Tibial nerve (tissue), 4 donors: ENCODE measurements around the gene MOSPD3. TPM values are rescaled to one million over a fixed set of nuclear protein-coding genes. Genes with fewer than 3 reads are reported as not detected.

Experiments
- DNase-seq, 2 donors: peaks; one replicate each; pipeline ENCODE4 v3.0.0-alpha.2; 2019; ENCODE audit warnings: low spot score in 2 of 2
- H3K27ac ChIP-seq, 4 donors: fragments of 200-600 bp; sonication (generic) in 3 of 4; one replicate each; pipeline ENCODE4 v1.5.1; 2017 to 2019; ENCODE audit warnings: mild to moderate bottlenecking in 1 of 4
- H3K27me3 ChIP-seq, 2 donors: fragments of 200-600 bp; sonication (generic) in 1 of 2; one replicate each; pipeline versions ENCODE4 v1.5.1 to v1.6.0; 2017 to 2019
- H3K36me3 ChIP-seq, 3 donors: fragments of 200-600 bp; sonication (generic); one replicate each; pipeline ENCODE4 v1.5.1; 2018 to 2019
- H3K4me1 ChIP-seq, 4 donors: fragments of 200-600 bp; sonication (generic) in 3 of 4; one replicate each; pipeline ENCODE4 v1.5.1; 2017 to 2019
- H3K4me3 ChIP-seq, 4 donors: fragments of 200-600 bp; sonication (generic) in 3 of 4; one replicate each; pipeline ENCODE4 v1.5.1; 2017 to 2019; ENCODE audit warnings: mild to moderate bottlenecking in 1 of 4, moderate library complexity in 1 of 4
- H3K9me3 ChIP-seq, 4 donors: fragments of 200-600 bp; sonication (generic) in 3 of 4; one replicate each; pipeline ENCODE4 v1.5.1; 2017 to 2019
- CTCF ChIP-seq, 5 experiments: fragments of 200-600 bp in 3 of 5; fragments of 450-650 bp in 2 of 5; sonication (generic) in 3 of 5; IDR thresholded peaks; one replicate each; pipeline ENCODE4 v1.5.1; 2016 to 2019; ENCODE audit warnings: antibody characterized with exemption in 5 of 5, mild to moderate bottlenecking in 3 of 5, moderate library complexity in 2 of 5
- EP300 ChIP-seq, 2 donors: sonication (generic); formaldehyde crosslinking; IDR thresholded peaks; one replicate each; pipeline ENCODE4 v1.6.1; 2017; ENCODE audit warnings: antibody characterized with exemption in 2 of 2, mild to moderate bottlenecking in 1 of 2
- POLR2A ChIP-seq, 2 donors: fragments of 450-650 bp; IDR thresholded peaks; one replicate each; pipeline ENCODE4 v1.6.1; 2017; ENCODE audit warnings: antibody characterized with exemption in 2 of 2, mild to moderate bottlenecking in 2 of 2, moderate library complexity in 2 of 2
- WGBS, 2 donors: methylation state at CpG; one replicate each; pipeline ENCODE4 v1.1.5; 2018; 5-methylcytosine and 5-hydroxymethylcytosine counted together
- total RNA-seq, 4 donors: library from RNA; depleted of rRNA; stranded (reverse); fragments of >200 nt; gene quantifications; one replicate each; pipeline ENCODE4 v1.1.0, GENCODE V29; 2016

The MOSPD3 gene
- total RNA-seq, 4 donors from 2014 or later = 9.4 to 31.2 (median 24.3) TPM

GRCh38 chr7:100591596-100591995 lies 20.7 kb upstream of the MOSPD3 start:
- Histone ChIP-seq H3K4me1 (peaks cover 0 to 26% (median 0%) of the 10 kb centered on the region in 4 donors), H3K36me3 (no peaks in the 10 kb centered on the region), H3K27ac (no peak overlapping the region), H3K27me3 (no peaks in the 10 kb centered on the region), H3K4me3 (no peak overlapping the region), H3K9me3 (no peaks in the 10 kb centered on the region)
- 94 to 95% methylated on average over 17 of the region's 17 CpGs for WGBS, 2 donors
- DNase-seq = no peak
- no peak for TF ChIP-seq CTCF (IDR thresholded peaks at IDR 0.05)
- TF ChIP-seq EP300 (IDR thresholded peaks at IDR 0.05) = no peak
- TF ChIP-seq POLR2A (IDR thresholded peaks at IDR 0.05) = no peak

GRCh38 chr7:100595188-100595587 lies 17.2 kb upstream of the MOSPD3 start:
- peaks cover 0 to 13% (median 0%) of the 10 kb centered on the region in 4 donors for H3K4me1 ChIP-seq
- TF ChIP-seq CTCF (IDR thresholded peaks at IDR 0.05) = no peak
- TF ChIP-seq POLR2A (IDR thresholded peaks at IDR 0.05) = no peak
- no peak for TF ChIP-seq EP300 (IDR thresholded peaks at IDR 0.05)
- DNase-seq = no peak
- H3K27ac ChIP-seq = no peak overlapping the region
- no peaks in the 10 kb centered on the region for H3K27me3 ChIP-seq
- 94% methylated on average over 7 of the region's 7 CpGs for WGBS, 2 donors
- no peaks in the 10 kb centered on the region for H3K36me3 ChIP-seq
- H3K9me3 ChIP-seq = no peaks in the 10 kb centered on the region
- no peak overlapping the region for H3K4me3 ChIP-seq

GRCh38 chr7:100598425-100598824 lies 13.9 kb upstream of the MOSPD3 start:
- WGBS, 2 donors = 78 to 86% methylated on average over 4 of the region's 4 CpGs
- Histone ChIP-seq H3K9me3 (no peaks in the 10 kb centered on the region), H3K27me3 (no peaks in the 10 kb centered on the region), H3K4me3 (no peak overlapping the region), H3K36me3 (no peaks in the 10 kb centered on the region), H3K27ac (no peak overlapping the region), H3K4me1 (peaks cover 0 to 39% (median 4%) of the 10 kb centered on the region in 4 donors)
- DNase-seq = no peak
- TF ChIP-seq POLR2A (IDR thresholded peaks at IDR 0.05) (no peak), EP300 (IDR thresholded peaks at IDR 0.05) (no peak), CTCF (IDR thresholded peaks at IDR 0.05) (no peak)

- 63 to 66% methylated on average over 15 of the region's 18 CpGs for WGBS, 2 donors
- Histone ChIP-seq H3K27ac (peak overlapping the region in 2 of 4 donors; percentile 36 to 40), H3K36me3 (no peaks in the 10 kb centered on the region), H3K4me1 (peaks cover 0 to 56% (median 7%) of the 10 kb centered on the region in 4 donors), H3K4me3 (no peak overlapping the region), H3K9me3 (no peaks in the 10 kb centered on the region), H3K27me3 (no peaks in the 10 kb centered on the region)
- TF ChIP-seq CTCF (IDR thresholded peaks at IDR 0.05) (no peak), EP300 (IDR thresholded peaks at IDR 0.05) (no peak), POLR2A (IDR thresholded peaks at IDR 0.05) (no peak)
- DNase-seq = peak in 1 of 2 donors; percentile 52
Measured at GRCh38 chr7:100599911-100600729, 12.2 kb upstream of the MOSPD3 start.

GRCh38 chr7:100600730-100601038 lies 11.7 kb upstream of the MOSPD3 start:
- TF ChIP-seq POLR2A (IDR thresholded peaks at IDR 0.05) (no peak), CTCF (IDR thresholded peaks at IDR 0.05) (no peak), EP300 (IDR thresholded peaks at IDR 0.05) (no peak)
- no peak for DNase-seq
- Histone ChIP-seq H3K27ac (peak overlapping the region in 1 of 4 donors; percentile 40), H3K36me3 (no peaks in the 10 kb centered on the region), H3K4me1 (peaks cover 0 to 62% (median 8%) of the 10 kb centered on the region in 4 donors), H3K4me3 (no peak overlapping the region), H3K27me3 (no peaks in the 10 kb centered on the region), H3K9me3 (no peaks in the 10 kb centered on the region)
- WGBS, 2 donors = 81 to 86% methylated on average over 8 to 9 of the region's 9 CpGs
